ENCODE measurements around the gene PLEKHN1.
"Not testable (repeated sequence)": the region's sequence is repeated elsewhere in the genome, so short reads cannot be mapped to it uniquely, and the experiment has no call there.

The PLEKHN1 gene

GRCh38 chr1:963746-964525, 2.3 kb upstream of the PLEKHN1 start:
- DNase-seq = no peak

- no peak for DNase-seq
These were observed 1.4 kb upstream of the PLEKHN1 start for GRCh38 chr1:964691-965525.

GRCh38 chr1:965526-966134, 652 bp upstream of the PLEKHN1 start:
- DNase-seq = no peak

GRCh38 chr1:966704-967300, 520 bp downstream of the PLEKHN1 start:
- DNase-seq = peak; percentile 89

GRCh38 chr1:967466-968343, 1.4 kb downstream of the PLEKHN1 start:
- no peak for DNase-seq

- no peak for DNase-seq
These were observed 3.1 kb downstream of the PLEKHN1 start for GRCh38 chr1:969260-969855.

- no peak for DNase-seq
These were observed 4.1 kb downstream of the PLEKHN1 start for GRCh38 chr1:970242-970972.

- DNase-seq = no peak
These were observed 4.9 kb downstream of the PLEKHN1 start for GRCh38 chr1:970973-971730.

GRCh38 chr1:971751-972506, 5.6 kb downstream of the PLEKHN1 start:
- no peak for DNase-seq

- no peak for DNase-seq
These were observed 6.6 kb downstream of the PLEKHN1 start for GRCh38 chr1:972726-973458.

- no peak for DNase-seq
These were observed 7.4 kb downstream of the PLEKHN1 start for GRCh38 chr1:973459-974292.

GRCh38 chr1:974293-974640, 8.0 kb downstream of the PLEKHN1 start:
- no peak for DNase-seq

GRCh38 chr1:974687-975328, 8.5 kb downstream of the PLEKHN1 start:
- no peak for DNase-seq

- DNase-seq = no peak
These were observed 9.1 kb downstream of the PLEKHN1 start for GRCh38 chr1:975365-975764.

GRCh38 chr1:975896-976683, 9.8 kb downstream of the PLEKHN1 start:
- peak; percentile 56 for DNase-seq

GRCh38 chr1:976791-977190, 10.5 kb downstream of the PLEKHN1 start:
- DNase-seq = not testable (repeated sequence)

Measured in activated naive CD4-positive, alpha-beta T cell treated with anti-CD3 and anti-CD28 coated beads, Interleukin-2, amount 50 U/mL, for 16 hours (primary cell).